ENCODE data around the gene TCAP.

The TCAP gene

DNA sequence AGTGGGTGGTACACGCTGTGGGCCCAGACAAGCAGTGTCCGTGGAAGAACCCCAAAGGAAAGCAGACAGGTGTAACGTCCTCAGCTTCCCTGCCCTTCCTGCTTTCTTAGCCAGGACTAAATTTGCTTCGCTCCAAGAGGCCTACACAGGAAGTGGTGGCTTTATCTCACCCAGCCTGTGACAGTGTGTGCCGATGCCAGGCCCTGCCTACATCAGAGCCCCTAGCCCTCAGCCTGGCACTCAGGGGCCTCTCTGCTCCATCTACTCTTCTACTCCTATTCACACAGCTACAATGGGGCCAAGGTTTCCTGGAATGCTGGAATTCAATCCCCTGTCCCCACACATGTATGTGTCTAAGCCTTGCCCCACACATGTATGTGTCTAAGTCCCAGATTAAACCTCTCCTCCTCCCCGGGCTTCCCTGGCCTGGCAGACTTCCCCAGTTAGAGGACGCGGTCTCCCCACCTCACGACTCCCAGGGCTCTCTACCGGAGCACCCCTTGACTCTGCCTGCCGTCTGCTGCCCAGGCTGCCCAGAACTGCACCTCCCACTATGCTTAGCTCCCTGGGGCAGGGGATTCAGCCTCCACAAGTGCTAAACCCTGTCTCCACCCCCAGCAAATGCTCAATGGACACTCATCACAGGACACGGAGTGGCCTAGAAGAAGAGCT lies 14.5 kb downstream of the TCAP start:
- TF ChIP-seq, protein P1, sequence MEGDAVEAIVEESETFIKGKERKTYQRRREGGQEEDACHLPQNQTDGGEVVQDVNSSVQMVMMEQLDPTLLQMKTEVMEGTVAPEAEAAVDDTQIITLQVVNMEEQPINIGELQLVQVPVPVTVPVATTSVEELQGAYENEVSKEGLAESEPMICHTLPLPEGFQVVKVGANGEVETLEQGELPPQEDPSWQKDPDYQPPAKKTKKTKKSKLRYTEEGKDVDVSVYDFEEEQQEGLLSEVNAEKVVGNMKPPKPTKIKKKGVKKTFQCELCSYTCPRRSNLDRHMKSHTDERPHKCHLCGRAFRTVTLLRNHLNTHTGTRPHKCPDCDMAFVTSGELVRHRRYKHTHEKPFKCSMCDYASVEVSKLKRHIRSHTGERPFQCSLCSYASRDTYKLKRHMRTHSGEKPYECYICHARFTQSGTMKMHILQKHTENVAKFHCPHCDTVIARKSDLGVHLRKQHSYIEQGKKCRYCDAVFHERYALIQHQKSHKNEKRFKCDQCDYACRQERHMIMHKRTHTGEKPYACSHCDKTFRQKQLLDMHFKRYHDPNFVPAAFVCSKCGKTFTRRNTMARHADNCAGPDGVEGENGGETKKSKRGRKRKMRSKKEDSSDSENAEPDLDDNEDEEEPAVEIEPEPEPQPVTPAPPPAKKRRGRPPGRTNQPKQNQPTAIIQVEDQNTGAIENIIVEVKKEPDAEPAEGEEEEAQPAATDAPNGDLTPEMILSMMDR (IDR thresholded peaks at IDR 0.05; ENCODE audit: insufficient read depth, missing control alignments), result no peak
- FAIRE-seq, result no peak
- no peak for DNase-seq (ENCODE audit: insufficient read length, low spot score)

DNA sequence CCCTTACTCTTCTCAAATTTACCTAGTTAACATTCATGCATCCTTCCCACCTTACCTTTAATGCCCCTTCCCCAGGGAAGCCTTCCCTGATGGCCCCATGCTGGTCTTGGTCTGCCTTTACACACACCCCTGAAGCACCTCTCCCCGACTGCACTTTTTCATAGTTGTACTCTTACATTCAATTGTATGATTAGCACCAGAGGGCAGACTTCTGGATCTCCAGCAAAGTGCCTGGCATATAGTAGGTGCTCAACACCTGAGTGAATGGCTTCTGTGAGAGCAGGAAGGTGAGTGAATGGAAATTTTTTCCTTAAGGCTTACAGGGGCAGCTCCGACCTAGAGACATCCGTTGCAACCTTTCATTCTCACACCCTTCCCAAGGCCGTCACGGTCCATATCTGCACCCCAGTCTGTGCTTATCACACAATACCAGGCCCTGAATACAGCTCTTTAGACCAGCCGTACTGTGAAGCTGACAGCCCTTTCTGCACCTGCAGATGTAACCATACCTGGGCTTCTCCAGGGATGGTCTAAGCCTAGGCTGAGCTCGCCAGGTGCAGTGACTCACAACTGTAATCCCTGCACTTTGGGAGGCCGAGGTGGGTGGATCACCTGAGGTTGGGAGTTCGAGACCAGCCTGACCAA lies 18.3 kb downstream of the TCAP start:
- TF ChIP-seq, protein P1 (IDR thresholded peaks at IDR 0.05; ENCODE audit: insufficient read depth, missing control alignments), result no peak
- FAIRE-seq, result no peak
- DNase-seq (ENCODE audit: insufficient read length, low spot score), result no peak

DNA sequence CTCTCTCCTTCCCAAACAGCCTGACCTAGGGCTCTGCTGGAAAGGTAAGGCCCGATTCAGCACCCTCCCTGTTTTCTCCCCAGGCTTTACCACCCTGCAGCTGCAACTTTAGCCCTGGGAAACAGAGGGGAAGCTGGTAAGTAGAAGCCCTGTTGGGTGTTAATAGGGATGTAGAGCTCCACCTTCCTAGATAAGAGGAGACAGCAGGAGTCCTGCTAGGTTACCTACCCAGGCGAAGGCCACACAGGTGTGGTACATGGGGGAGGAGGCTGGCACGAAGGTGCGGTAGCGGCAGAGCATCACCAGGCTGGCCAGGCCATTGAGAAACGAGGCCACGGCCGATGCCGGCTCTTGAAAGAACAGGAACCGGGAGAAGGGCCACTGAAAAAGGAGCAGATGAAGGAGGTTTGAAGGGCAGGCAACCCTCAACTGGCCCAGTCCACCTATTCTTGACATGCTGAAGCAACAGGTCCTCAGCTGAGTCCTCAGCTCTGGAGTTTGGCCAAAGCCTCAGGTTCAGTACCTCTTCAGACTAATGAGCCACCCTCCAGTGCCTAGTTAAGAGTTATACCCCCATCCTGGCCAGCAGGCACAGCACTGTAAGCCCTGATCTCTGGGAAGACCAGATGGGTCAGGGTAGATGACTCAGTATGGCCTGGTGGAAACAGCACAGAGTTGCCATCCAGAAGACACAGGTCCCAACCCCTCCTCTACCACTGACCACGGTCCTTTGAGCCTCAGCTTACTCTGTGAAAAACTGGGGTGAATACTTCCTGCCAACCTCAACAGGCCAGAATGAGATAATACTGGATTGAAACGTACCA lies 19.4 kb downstream of the TCAP start:
- DNase-seq (ENCODE audit: insufficient read length, low spot score) (no peak), FAIRE-seq (no peak)
- TF ChIP-seq, protein P1 (IDR thresholded peaks at IDR 0.05; ENCODE audit: insufficient read depth, missing control alignments), result no peak

DNA sequence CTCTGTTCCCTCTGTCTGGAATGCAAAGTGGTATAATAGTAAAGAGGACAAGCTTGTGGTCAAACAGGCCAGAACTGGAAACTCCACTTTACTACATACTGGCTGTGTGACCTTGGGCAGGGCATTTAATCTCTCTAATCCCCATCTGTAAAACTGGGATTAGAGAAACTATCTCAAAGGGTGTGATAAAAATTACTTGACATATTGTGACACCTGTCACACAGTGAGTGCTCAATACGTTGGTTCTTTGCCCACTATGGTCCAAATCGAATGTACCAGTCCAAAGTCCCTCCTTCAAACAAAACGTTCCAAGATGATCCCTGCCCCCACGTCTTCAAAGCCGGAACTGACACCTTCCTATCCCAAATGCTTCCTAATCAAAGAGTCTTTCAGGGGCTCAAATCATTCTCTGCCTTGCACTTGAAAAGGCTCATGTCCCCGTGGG lies 22.0 kb downstream of the TCAP start:
- DNase-seq (ENCODE audit: insufficient read length, low spot score) (no peak), FAIRE-seq (no peak)
- TF ChIP-seq, protein P1 (IDR thresholded peaks at IDR 0.05; ENCODE audit: insufficient read depth, missing control alignments), result no peak

DNA sequence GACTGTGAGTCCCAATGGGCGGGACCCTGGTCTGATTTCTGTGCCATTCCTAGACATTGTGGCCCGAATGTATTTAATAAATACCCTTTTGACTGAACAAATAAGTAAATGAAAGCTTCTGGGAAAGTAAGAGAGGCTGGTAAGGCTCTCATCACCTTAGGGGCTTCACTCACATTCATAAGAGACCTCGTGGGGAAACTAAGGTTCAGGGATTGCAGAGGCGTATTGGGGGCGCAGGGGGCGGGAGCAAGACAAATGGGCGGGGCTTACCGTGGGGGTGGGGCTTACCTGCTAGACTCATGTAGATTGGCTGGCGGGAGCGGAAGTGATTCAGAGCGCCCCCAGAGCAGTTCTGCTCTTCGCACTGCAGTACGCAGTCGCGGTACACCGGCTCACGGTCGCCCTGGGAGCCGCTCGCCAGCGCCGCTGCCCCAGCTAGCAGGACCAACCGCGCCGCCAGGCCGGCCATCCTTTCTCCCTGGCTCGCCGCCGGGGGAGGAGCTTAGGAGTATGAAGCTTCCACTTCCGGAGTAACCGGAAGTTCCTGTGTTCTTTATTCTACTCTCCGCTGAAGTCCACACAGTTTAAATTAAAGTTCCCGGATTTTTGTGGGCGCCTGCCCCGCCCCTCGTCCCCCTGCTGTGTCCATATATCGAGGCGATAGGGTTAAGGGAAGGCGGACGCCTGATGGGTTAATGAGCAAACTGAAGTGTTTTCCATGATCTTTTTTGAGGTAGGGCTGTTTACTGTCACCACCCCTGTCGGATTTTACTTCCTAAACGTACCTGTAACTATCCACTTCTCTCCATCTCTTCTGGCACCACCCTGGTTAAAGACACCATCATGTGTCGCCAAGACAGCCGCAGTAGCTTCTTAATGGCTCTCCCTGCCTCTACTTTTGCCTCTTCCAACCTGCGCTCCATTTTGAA lies 22.7 kb downstream of the TCAP start, which contains the start of gene PGAP3:
TSS of gene PGAP3 (minus strand) at position 512 of the 929 bp plus-strand sequence. CDS start at position 469, 43 bp downstream.
- FAIRE-seq (no peak), DNase-seq (ENCODE audit: insufficient read length, low spot score) (peak; percentile 85)
- TF ChIP-seq, protein P1 (IDR thresholded peaks at IDR 0.05; ENCODE audit: insufficient read depth, missing control alignments), result no peak

DNA sequence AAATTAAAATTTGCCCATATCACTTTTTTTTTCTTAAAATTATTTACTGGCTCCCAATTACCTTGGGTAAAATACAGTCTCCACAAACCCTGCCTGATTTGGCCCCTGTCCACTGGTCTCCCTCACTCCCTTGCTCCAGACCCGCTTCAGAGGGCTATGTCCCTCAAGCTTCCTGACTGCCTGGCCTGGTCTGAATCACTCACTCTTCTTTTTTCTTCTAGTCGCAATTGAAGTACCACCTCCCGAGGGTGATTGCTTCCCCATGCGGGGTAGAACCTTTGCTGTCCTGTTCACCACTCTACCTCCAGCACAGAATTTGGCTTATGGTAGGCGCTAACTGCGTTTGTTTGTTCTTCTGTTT lies 23.3 kb downstream of the TCAP start:
- TF ChIP-seq, protein P1 (IDR thresholded peaks at IDR 0.05; ENCODE audit: insufficient read depth, missing control alignments), result no peak
- DNase-seq (ENCODE audit: insufficient read length, low spot score) (no peak), FAIRE-seq (no peak)
